D341Med (cell line): ENCODE data around the gene SPATS2.

Source experiments
- DNase-seq: peaks from one replicate; pipeline ENCODE4 v3.0.0; 2012; ENCODE audit warnings: low spot score

SPATS2 gene

DNA sequence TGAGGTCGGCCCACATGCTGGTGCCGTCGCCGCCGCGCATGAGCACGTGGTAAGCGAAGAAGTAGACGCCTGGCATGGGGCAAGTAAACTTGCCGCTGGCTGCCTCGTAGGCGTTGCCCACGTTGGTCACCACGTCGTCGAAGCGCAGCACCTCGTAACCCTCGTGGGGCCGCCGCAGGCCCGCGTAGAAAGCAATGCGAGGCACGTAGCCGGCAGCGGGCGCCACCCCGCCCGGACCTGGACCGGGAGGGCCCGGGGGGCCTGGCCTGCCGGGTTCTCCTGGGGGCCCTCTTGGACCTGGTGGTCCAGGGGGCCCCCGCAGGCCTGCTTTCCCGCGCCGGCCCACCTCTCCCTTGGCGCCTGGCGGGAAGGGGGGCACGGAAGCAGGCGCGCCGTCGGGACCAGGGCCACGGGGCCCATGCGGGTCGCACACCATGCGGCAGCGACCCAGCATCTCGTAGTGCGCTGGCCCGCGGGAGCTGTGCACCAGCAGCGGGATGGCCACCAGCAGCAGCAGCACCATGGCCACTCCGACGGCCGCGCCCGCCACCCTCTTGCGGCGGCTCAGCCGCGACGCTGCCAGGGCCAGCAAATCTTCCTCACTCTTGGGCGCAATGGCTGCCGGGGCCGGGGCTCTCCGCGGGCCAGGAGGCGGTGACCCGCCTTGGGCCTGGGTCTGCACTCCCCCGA is 31.2 kb upstream of the SPATS2 start:
- peak; percentile 43 for DNase-seq

DNA sequence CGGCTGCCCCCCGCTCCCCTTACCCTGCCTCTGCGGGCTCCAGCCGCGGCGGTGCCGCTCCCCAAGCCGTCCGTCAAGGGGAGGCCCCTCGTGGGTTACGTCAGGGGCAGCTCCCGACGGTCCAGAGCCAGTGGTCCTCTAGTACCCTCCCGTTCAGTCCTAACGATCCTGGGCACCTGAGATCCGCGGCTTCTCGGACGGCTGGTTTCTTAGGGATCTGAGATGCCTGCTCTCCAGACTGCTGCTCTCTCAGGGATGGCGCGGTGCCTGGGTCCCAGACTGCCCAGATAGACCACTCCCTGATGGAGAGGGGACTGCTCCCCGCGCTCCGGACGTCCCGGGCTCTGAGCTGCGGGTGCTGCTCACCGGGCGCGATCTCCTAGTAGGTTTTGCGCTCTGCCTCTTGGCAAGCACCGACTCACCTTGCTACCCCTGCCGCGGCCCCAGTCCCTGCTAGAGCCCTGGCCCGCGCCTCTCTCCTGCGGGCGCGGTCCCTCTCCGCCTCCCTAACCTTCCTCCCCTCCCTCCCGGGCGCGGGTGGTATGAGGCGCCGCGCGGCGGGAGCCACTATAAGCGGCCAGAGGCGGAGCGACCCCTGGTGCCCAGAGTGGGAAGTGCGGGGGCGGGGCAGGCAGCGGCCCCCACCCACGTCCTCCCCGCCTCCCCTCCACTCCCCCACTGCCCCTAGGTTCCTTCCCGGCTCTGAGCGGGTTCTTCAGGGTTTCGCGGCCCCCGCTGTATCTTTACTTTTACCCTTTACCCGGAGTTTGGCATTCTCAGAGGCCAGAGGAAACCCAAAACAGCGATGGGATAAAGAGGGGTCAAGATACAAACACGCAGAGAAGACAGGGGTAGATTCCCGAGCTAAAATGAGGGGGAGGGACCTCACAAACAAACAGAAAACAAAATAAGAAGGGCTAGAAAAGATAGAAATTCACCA is 30.3 kb upstream of the SPATS2 start, which contains the start of gene C1QL4:
Gene C1QL4 (minus strand): TSS at position 544 of the 940 bp plus-strand sequence. CDS start 711 bp downstream, outside the sequence.
- peak; percentile 96 for DNase-seq

DNA sequence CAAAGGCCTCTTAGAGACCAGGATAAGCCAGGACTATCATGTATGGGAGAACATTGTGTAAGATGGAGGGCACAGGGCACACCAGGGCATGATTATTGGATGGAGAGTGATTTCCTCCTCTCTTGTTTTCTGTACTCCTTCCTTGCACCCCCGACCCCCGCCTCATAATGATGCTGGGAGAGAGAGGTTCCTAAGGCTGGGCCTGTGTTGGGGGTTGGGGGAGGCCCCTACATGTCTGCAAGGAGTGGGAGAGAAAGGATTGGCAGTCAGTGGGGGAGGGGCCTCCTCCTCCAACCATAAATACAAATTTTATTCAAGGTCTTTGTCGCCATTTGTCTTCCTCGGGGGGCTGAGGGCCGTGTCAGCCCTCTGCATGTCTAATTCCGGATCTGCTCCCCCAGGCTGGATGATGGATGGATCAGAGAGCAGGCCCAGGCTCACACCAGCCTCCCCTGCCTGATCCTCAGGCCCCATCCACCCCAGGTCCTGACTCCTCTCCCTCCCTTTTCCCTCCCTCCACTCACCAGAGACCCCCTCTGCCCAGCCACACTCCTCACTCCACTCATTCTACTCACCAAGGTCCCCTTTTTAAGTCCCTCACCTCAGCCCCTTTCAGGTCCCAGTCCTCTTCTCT is 28.3 kb upstream of the SPATS2 start:
- no peak for DNase-seq

DNA sequence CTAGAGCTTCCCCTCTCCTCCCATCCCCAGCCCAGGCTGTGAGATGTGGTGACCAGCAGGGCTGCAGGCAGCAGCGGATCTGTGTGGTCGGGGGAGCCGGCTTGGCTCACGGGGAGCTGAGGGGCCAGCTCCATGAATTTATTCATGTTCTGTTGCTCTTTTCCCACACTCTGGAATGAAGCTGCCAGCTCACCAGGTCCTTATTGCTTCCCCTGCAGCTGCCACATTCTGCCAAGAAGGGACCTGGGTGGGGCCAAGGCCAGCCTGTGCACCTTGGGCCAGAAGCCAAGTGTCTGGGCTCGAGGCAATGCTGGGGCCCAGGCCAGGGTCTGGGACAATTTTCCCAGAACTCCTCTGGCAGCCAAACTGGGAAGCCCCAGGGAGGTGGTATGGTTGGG is 27.8 kb upstream of the SPATS2 start:
- no peak for DNase-seq

DNA sequence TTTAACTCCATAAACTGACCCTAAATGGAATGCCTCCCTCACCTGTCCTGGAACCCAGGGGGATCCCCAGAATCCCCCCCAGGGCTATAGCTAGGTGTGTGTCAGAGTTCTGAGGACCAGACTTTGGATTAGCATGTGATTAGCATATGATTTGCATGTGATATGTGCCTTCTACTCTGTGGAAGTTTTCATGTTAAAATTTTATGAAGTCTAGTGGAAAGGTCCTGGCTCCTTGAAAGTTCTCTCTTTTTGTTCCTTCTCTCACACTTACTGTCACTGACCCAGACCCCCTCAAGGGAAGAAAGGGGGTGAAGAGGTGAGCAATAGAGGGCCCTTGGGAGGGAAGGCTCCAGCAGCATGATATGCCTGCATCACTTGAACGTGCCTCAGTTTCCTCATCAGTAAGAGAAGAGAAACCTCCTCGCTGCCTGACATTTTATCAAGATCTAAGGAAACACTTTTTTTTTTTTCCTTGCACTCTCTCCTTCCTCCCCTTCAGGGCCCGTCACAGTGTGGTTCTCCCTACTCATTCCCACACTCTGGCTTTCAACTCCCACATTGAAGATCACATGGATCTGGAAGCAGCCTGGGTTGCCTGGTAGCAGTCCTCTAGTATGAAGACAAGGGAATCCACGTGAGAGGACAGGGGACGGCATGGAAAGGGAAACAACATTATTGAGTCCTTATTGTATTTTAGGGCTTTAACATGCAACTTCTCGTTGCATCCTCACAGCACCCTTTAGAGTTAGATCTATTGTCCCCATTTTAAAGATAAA is 27.0 kb upstream of the SPATS2 start:
- no peak for DNase-seq

DNA sequence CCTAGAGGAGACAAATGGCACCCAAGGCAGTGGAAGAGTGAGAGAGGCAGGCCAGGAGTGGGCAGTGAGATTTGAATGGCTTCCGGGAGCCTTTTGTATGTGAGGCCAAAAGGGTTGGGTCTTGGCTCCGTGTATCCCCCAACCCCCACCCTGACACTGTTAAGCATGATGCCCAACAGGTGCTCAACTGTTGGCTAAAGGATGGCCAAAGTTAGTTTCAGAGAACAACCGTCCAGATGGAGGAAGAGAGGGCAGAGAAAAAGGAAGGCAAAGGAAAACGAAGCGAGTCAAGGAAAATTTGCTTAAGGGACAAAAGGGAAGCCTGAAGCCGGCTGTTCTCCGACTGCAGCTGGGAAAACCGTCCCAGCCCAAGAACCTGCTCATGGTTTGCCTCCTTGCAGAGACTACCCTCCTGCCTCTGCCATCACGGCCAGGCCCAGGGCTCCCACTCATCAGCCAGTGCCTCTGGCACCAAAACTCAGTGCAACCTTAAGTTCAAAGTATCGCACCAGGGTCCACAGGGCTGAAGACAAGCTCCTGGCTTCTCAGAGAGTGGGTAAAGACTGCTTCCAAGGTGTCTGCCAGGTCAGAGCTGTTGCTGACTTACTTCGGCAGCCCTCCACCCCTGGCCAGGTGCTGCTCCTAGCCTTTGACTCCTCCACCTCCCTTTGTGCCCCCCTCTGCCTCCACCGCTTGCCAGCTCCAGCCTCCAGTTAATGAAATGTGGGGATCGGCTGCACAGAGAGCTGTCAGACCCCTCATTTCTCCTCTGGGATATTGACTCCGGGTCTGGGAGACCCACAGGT is 26.1 kb upstream of the SPATS2 start:
- DNase-seq = no peak

DNA sequence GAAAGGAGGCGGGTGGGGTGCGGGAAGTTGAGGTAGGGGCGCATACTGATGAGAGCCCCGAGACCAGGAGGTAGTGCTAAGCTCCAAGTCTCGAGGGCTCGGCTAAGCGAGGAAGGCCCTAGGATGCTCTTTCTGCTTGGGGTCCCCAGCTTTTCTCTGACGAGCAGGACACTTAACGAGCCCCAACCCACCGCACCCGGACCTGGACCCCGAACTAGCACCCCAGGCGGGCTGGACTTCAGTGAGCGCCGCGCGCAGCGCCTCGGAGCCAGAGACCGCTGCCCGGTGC is 25.5 kb upstream of the SPATS2 start:
- DNase-seq = no peak

DNA sequence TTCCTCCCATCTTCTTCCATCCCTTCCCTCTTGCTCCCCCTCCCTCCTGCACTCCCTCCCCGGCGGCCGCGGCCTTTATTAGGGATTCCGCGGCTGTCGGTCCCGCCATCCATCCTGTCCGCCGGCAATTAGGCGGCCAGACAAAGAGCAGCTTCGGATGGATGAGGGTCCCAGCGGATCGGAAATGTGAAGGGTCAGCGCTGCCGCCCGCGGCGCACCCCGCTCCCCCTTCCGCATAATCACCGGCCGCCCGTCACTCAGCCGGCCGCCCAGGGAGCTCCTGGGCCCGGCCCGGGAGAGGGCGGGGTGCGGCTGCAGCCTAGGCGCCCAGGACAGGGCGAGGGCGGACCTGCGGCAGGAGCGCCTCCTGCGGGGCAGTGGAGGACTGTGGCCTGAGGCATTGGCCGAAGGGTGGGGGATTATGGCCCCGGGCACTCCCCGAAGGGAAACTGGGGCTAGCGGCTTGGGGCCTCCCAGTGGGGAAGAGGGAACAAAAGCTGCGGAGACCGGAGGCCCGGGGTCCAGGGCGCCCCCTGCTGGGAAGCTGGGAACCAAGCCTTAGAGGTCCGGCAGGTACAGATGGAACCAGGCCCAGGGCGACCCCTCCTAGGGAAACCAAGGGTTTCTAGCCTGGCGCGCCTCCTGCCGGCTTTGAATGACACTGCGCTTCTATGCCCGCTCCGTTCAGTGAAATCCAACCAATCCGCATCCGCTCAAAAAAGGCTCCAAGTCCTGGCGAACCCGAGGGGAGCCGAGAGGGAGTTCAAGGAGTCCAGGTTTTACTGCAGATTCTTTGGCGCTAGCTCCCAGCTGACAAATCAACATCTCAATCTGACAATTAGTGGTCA is 25.0 kb upstream of the SPATS2 start:
- peak; percentile 91 for DNase-seq

DNA sequence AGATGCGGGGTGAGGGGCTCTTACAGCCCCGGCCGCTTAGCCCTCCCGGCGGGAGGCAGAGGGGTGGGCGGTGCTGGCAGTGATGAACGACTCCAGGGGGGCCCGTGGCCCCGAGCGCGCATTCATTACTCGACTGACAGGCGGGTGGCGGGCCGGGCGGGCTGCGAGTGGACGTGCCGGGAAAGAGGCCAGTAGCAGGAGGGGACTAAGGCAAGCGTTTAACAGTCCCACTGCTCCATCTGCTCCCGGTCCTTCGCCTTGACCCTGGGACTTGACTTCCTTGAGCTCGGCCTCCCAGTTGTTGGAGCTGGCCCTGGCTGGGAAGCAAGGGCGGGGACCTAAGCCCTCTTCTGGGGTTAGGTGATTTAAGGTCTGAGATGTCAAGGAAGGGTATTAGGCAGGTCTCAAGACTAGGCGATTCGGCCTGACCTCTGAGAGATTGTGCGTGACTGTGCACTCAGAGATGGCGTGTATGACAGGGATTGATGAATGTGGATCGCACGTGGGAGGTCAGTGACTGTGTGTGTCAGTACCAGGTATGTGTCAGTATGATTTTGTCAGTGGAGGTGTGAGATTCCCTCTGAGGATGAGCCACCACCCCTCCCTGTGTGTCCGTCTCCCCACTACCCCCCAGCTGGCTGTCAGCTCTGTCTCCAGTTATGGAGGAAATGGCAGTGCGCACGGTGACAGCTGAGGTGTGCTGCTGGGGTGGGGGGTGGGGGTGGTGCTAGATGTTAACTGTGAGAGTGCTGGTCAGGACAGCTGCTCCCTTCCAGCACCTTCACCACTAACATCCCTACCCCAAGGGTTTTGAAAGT is 24.1 kb upstream of the SPATS2 start:
- no peak for DNase-seq

DNA sequence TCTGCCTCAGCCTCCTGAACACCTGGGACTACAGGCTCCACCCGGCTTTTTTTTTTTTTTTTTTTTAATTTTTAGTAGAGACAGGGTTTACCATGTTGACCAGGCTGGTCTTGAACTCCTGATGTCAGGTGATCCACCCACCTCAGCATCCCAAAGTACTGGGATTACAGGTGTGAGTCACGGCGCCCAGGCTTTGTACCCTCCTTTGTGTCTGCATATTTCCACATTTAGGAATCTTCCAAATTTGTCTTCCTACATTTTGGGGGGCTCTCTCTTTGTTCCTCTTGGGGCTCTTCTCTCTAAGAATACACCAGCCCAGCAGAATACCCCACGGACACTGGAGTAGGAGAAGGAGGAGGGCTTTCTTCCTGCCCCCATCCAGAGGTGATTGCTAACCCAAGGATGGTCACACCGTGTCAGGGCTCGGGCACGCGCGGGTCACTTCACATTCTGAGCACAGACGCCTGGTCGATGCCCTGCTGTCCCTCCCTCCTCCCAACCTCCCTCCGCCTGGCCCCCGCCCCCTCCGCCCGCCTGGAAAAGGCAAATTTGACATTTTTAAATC is 22.7 kb upstream of the SPATS2 start:
- DNase-seq = no peak

DNA sequence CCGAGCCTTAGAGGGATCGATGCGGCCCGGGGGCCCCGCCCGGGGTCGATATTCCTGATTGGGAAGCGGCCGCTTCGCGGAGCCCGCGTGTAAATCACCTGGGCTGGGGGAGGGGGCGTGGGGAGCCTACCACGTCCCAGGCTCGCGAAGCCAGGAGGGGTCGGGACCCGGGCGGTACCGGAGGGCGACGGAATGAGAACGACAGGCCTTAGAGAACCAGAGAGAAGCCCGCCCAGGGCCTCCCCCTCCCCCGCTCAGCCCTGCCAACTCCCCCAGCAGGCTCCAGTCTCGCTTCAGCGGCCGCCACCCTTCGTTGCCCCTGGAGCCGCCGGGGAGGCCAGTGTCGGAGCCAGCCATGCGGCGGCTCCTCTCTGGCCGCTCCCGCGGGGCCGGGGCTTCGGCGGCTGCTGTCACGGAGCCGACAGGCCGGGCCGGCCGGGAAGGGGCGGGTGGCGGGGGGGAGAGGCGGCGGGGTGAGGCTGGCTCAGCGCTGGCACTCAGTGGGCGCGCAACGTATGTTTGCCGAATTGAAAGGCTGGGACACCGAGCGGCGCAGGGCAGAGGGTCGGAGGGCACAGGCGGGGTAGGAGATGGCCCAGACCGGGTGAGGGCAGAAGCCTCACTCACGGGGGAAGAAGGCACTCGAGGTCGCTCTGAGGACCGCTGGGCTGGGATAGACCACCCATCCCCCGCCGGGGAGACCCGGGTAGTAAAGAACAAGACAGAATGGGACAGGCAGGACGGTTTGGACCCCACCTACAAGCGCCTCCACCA is 22.0 kb upstream of the SPATS2 start:
- DNase-seq = peak; percentile 73

DNA sequence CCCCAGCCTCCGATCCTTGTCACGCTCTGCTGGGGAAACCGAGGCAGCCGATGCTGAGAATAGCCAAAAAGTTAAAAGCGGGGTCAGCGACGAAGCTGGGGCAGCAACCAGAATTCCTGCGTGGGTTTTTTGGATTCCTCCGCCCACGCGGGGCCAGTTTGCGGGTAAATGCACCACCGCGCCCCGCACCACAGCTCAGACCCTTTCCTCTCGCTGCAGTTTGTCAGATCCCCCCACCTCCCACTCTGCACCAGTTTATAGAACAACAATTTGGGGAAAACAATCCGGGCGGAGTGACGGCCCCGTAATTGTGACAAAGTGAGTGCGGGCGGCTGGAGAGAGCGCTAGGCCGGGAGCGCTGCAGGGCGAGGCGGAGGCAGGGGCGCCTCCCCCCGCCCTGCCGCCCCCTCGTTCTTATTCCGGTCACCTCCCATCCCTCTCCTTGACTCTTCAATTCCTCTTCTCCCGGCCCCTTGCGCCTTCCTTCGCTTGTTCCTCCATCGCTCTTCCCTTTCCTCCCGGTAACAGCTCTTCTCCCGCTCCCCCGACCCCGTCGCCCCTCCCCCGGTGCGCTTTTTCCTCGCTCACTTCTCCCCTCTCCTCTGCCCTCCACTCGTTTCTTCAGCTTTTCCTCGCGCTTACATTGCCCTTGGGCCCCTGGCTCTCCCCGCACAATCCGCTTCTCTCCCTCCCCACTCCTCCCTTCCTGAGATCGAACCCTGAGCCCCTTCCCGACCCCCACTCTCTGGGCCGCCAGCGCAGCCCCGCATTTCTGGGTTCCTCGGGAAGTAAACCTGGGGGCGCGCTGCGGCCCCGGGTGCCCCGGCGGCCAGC is 21.2 kb upstream of the SPATS2 start:
- DNase-seq = peak; percentile 58

DNA sequence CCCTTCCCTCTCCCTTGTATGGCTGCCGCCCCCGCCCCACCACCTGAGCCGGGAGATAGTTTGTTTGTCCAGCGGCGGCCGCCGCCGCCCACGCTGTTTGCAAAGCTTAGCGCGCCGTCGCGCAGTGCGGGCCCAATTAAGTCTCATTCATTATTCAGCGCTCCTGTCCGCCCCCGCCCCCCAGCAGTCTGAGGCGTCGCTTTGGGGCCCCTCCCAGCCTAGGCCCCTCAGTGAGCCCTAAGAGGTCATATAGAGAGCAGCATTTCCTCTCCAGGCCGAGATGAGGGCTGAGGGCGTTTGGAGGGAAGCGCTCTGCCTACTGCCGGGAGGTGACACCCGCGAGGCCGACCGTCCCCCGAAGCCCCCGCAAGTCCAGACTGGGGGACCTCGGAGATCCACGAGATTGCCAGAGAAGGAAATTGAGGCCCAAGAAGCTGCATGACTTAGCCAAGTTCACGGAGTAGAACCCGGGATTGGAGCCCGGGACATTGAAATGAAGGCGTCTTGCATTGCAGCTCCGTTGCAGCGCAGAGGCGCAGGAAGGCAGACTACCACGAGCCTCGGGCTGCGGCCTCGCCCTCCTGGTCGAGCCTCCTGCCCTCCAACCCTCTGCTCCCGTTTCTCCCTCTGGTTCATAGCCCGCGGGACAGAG is 20.5 kb upstream of the SPATS2 start, which contains the start of gene DNAJC22:
Gene DNAJC22 (plus strand): TSS at position 230 of the 652 bp plus-strand sequence. CDS start 1,985 bp downstream, outside the sequence.
- peak; percentile 52 for DNase-seq

DNA sequence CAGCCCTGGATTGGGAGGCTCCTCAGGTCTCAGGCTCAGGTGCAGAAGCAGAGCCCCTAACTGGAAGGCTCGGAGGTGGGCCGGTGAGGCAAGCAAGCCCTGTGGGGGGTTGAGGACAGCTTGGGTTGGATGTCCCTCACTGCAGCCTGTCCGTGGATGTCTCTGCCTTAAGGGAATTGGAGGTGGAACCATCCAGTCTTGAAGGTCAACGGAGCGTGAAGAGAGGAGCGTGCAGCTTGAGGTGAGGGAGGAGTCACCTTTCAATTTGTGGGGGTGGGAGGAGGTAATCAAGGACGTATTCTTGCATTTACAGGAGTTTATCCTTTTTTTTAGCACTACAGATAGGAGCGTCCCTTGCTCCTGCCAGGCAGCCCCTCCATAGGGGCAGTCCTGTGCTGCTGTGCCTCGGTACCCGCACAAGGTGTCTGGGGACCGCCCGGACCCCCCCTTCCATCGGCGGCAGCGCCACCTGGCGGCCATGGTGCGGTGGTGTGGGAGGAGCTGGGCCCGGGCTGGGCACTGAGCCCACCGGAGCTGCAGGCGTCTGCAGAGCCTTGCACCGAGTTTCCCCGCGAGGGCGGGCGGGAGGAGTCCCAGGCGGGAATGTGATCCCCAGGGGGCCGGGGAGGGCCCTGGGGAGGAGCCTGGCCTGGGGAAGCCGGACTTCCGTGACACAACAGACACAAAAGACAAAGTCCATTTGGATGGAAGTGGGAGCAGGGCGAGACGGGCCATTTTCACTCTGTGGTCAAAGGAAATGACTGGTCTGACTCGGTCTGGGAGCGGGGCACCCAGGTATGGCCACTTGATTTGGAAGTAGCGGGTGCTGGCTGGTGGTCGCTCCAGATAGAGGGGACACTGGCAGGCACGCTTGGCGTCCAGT is 19.7 kb upstream of the SPATS2 start:
- peak; percentile 96 for DNase-seq

DNA sequence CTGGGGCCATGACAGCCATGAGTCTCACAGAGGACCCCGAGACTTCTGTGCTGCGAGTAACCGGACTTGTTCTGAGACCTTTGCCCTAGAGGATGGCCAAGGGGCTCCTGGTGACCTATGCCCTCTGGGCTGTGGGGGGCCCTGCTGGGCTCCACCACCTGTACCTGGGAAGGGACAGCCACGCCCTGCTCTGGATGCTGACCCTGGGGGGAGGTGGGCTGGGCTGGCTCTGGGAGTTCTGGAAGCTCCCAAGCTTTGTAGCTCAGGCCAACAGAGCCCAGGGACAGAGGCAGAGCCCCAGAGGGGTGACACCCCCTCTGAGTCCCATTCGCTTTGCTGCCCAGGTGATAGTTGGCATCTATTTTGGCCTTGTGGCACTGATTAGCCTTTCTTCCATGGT is 18.5 kb upstream of the SPATS2 start:
- DNase-seq = no peak

DNA sequence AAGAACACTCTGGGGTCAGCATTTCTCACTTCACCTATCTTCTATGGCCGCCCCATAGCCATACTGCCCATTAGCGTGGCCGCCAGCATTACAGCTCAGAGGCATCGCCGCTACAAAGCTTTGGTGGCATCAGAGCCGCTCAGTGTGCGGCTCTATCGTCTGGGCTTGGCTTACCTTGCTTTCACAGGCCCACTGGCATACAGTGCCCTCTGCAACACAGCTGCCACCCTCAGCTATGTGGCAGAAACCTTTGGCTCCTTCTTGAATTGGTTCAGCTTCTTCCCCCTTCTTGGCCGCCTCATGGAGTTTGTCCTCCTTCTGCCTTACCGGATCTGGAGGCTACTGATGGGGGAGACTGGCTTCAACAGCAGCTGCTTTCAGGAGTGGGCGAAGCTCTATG is 18.0 kb upstream of the SPATS2 start:
- DNase-seq = no peak
